GM19025 (cell line): Measurements from ENCODE around the gene PCGF3.

Experiments used
- ATAC-seq: cut with Tn5 transposase; IDR thresholded peaks from one replicate; pipeline ENCODE4 v1.9.1; 2021; ENCODE audit warnings: mild to moderate bottlenecking, low read depth, moderate library complexity; ENCODE audit not compliant: unreplicated experiment

The PCGF3 gene

DNA sequence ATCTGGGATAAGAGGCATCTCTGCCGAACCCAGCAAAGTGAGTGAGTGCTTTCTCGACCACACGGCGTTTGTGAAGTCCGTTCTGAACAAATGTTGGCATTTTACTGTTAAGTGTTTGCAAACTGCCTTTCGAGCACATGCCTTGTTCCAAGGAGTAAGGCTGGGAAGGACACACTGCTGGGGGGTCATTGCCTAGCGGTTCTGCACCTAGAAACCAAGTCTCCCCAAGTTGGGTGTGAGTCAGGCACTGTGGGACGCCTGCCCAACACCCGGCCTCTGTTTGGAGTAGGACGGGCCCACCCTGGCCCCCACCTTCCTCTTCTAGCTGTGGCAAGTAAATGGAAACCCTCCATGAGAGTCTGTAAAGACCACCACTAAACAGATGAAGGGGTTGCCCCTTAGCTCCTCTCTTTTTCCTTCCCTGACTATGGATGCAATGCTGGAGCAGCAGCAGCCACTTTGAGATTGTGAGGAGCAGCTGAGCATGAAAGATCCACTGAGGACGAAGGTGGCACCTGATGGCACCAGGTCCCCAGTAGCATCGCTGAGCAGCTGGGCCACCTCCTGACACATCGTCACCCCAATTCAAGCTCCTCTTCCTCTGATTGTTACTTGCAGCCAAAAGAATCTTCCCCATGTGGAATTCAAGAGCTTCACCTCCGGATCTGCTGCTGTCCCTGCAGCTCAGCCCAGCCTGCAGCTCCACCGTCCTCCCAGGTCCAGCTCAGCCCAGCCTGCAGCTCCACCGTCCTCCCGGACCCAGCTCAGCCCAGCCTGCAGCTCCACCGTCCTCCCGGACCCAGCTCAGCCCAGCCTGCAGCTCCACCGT lies 114.0 kb downstream of the PCGF3 start:
- no peak for ATAC-seq
